Mucosa of stomach (tissue), 1 donor: ENCODE measurements around the gene DPY30.
A peak's percentile ranks its signal among the peaks of the same experiment; 100 is the strongest.
"Not testable (repeated sequence)": the region's sequence is repeated elsewhere in the genome, so short reads cannot be mapped to it uniquely, and the experiment has no call there.

ENCODE experiments used
- H3K27me3 ChIP-seq: one replicate; pipeline ENCODE4 v1.7.0; 2013; ENCODE audit warnings: mild to moderate bottlenecking, low read length; ENCODE audit not compliant: control insufficient read depth, insufficient read depth
- H3K36me3 ChIP-seq: one replicate; pipeline ENCODE4 v1.7.0; 2013; ENCODE audit warnings: low read length; ENCODE audit not compliant: control insufficient read depth, insufficient read depth
- H3K4me1 ChIP-seq: one replicate; pipeline ENCODE4 v1.7.0; 2013; ENCODE audit warnings: mild to moderate bottlenecking, low read length; ENCODE audit not compliant: control insufficient read depth, insufficient read depth
- H3K4me3 ChIP-seq: one replicate; pipeline ENCODE4 v1.7.0; 2013; ENCODE audit warnings: low read length
- H3K9ac ChIP-seq: one replicate; pipeline ENCODE4 v1.7.0; 2013; ENCODE audit warnings: mild to moderate bottlenecking, low read length, moderate library complexity
- H3K9me3 ChIP-seq: one replicate; pipeline ENCODE4 v1.7.0; 2013; ENCODE audit warnings: mild to moderate bottlenecking, low read length, moderate library complexity; ENCODE audit not compliant: control insufficient read depth
- donor health status: Pancreatic carcinoma.

The DPY30 gene

GRCh38 chr2:32039447-32040219 is at the start of gene DPY30:
Gene DPY30, minus strand, starts transcription at chr2:32039805. Its CDS starts 349 bp downstream, at chr2:32039456.
- Histone ChIP-seq H3K27me3 (no peaks in the 10 kb centered on the region), H3K9me3 (no peaks in the 10 kb centered on the region), H3K36me3 (no peaks in the 10 kb centered on the region), H3K4me1 (peaks cover 6% of the 10 kb centered on the region), H3K9ac (peak within 1 kb of the TSS; percentile 75), H3K4me3 (peak within 1 kb of the TSS; percentile 83)

GRCh38 chr2:32074134-32074506 is 34.5 kb upstream of the DPY30 start:
- no peaks in the 10 kb centered on the region for H3K36me3 ChIP-seq
- H3K9me3 ChIP-seq: no peaks in the 10 kb centered on the region
- H3K9ac ChIP-seq: no peak overlapping the region
- no peaks in the 10 kb centered on the region for H3K27me3 ChIP-seq
- no peak overlapping the region for H3K4me3 ChIP-seq
- no peaks in the 10 kb centered on the region for H3K4me1 ChIP-seq

- H3K4me3 ChIP-seq: no peak overlapping the region
- H3K27me3 ChIP-seq: no peaks in the 10 kb centered on the region
- H3K4me1 ChIP-seq: no peaks in the 10 kb centered on the region
- no peaks in the 10 kb centered on the region for H3K36me3 ChIP-seq
- H3K9me3 ChIP-seq: no peaks in the 10 kb centered on the region
- no peak overlapping the region for H3K9ac ChIP-seq
These were observed 27.9 kb upstream of the DPY30 start for GRCh38 chr2:32067549-32067948.

DNA sequence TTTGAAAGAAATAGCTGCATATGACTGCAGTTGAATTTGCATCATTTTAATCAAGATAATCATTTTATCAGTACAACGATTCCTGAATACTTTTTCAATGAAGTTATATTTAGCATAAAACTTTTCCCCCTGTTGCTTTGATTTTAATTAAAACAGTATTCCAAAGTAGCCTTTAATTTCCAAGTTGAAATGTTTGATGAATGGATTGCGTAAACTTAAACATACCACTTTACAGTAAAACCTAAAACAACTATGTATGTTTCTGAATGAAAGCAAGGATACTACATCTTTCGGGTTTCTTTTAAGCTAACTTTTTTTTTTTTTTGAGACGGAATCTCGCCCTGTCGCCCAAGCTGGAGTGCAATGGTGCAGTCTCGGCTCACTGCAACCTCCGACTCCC is 25.1 kb upstream of the DPY30 start:
- Histone ChIP-seq H3K9ac (peak overlapping the region; percentile 66), H3K9me3 (no peaks in the 10 kb centered on the region), H3K27me3 (no peaks in the 10 kb centered on the region), H3K4me1 (no peaks in the 10 kb centered on the region), H3K4me3 (peak overlapping the region; percentile 45), H3K36me3 (no peaks in the 10 kb centered on the region)

DNA sequence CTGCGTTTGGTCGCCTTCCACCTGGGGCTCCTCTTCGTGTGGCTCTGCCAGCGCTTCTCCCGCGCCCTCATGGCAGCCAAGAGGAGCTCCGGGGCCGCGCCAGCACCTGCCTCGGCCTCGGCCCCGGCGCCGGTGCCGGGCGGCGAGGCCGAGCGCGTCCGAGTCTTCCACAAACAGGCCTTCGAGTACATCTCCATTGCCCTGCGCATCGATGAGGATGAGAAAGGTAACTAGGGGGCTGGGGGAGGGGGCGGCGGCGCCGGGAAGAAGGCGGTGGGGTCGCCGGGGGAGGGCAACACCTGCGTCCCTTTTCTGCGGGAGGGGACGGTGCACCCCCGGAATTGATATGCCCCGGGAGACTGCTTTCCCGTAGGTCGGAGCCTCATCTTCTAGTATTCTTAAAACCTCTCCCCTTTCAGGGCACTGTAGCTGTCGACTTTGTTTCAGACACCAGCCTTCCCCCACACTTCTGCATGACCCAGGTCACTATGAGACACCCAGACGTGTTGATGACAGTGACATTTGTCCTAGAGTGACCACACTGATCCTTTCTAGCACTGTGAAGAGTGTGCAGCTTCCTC is 24.5 kb upstream of the DPY30 start:
- H3K27me3 ChIP-seq: no peaks in the 10 kb centered on the region

DNA sequence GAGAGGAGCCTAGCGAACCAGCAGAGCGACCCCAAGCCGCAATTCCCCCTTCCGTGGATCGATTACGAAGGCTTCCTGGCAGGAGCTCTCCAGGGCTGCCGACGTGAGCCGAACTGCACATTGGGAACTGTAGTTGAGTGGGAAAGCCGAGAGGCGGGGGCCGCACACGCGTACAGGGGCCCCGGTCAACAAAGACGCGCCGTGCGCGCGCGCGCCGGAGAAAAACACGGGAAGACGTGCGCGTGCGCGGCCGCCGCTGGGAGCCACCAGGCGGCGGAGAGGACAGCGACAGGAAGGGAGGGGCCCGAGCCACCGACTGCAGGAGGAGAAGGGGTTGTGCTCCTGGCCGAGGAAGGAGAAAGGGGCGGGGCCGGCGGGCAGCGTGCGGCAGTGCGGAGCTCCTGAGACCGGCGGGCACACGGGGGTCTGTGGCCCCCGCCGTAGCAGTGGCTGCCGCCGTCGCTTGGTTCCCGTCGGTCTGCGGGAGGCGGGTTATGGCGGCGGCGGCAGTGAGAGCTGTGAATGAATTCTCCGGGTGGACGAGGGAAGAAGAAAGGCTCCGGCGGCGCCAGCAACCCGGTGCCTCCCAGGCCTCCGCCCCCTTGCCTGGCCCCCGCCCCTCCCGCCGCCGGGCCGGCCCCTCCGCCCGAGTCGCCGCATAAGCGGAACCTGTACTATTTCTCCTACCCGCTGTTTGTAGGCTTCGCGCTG is 23.9 kb upstream of the DPY30 start, which contains the start of gene SPAST:
Gene SPAST, plus strand, starts transcription at position 247 of the 711 bp plus-strand sequence. Its CDS starts 276 bp downstream, at position 523.
- no peaks in the 10 kb centered on the region for H3K9me3 ChIP-seq
- H3K4me1 ChIP-seq: no peaks in the 10 kb centered on the region
- peak within 1 kb of the TSS; percentile 66 for H3K9ac ChIP-seq
- peak within 1 kb of the TSS; percentile 67 for H3K4me3 ChIP-seq
- no peaks in the 10 kb centered on the region for H3K36me3 ChIP-seq
- no peaks in the 10 kb centered on the region for H3K27me3 ChIP-seq

More for the DNA sequence above, 24.5 kb upstream of the DPY30 start:
- H3K4me1 ChIP-seq: no peaks in the 10 kb centered on the region
- peak overlapping the region; percentile 66 for H3K9ac ChIP-seq
- no peaks in the 10 kb centered on the region for H3K9me3 ChIP-seq
- H3K36me3 ChIP-seq: no peaks in the 10 kb centered on the region
- H3K4me3 ChIP-seq: peak overlapping the region; percentile 45

DNA sequence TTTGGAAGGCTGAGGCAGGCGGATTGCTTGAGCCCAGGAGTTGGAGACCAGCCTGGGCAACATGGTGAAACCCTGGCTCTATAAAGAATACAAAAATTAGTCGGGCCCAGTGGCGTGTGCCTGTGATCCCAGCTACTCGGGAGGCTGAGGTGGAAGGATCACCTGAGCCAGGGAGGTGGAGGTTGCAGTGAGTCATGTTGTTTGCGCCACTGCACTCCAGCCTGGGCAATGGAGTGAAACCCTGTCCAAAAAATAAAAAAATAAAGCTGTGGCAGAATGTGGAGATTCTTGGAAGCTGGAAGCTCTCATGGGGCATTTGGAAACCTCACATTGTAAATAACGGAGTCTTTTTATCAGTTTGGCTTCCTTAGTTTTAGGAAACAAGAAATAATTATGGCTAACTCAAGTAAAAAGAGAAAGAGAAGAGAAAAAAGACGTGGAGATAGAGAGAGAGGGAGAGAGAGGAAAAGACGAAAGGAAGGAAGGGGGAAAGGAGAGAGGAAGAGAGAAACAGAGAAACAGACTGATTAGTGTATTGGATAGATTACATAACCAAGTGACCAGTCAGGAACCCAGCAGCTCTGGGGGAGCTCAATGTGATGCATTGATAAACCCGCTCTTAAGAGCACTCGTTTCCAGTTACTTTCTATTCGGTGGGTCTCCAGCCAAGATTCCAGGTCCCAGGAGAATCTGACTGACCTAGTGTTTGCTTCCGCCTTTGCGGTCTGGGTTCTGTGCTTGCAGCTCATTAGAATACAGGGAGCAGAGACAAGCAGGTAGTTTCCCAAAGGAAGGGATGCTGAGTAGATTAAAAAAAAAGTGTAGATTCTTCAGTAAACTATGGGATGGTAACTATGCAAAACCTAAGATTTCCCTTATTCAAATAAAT is 22.6 kb upstream of the DPY30 start:
- Histone ChIP-seq H3K4me1 (no peaks in the 10 kb centered on the region), H3K27me3 (no peaks in the 10 kb centered on the region), H3K36me3 (no peaks in the 10 kb centered on the region), H3K9ac (peak overlapping the region; percentile 66), H3K9me3 (no peaks in the 10 kb centered on the region), H3K4me3 (peak overlapping the region; percentile 31)

DNA sequence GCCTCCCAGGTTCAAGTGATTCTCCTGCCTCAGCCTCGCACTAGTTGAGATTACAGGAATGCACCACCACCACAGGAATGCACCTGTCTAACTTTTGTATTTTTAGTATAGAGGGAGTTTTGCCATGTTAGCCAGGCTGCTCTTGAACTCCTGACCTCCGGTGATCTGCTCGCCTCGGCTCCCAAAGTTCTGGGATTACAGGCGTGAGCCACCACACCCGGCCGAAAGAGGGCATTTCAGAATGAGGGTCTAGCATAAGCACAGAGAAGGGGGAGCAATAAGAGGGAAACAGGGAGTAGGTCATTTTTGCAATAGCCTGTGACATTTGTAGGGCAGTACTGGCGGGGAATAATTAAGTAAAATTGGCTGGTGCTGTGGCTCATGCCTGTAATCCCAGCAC is 21.8 kb upstream of the DPY30 start:
- Histone ChIP-seq H3K27me3 (no peaks in the 10 kb centered on the region), H3K9ac (no peak overlapping the region), H3K9me3 (no peaks in the 10 kb centered on the region), H3K4me1 (no peaks in the 10 kb centered on the region), H3K4me3 (no peak overlapping the region), H3K36me3 (no peaks in the 10 kb centered on the region)

DNA sequence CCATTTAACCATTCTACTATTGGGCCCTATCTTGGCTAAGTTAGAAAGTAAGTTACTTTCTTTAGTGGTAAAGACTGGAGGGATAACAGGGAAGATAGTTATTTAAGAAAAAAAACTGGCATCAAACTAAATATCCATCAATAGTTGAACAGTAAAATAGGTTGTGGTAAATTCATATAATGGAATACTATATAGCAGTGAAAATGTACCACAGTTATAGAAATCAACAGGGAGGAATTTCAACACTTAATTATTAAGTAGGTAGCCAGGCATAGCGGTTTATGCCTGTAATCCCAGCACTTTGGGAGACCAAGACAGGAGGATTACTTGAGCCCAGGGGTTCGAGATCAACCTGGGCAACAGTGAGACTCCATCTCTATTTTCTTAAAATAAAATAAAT is 20.7 kb upstream of the DPY30 start:
- no peak overlapping the region for H3K4me3 ChIP-seq
- no peak overlapping the region for H3K9ac ChIP-seq
- no peaks in the 10 kb centered on the region for H3K36me3 ChIP-seq
- H3K27me3 ChIP-seq: no peaks in the 10 kb centered on the region
- no peaks in the 10 kb centered on the region for H3K4me1 ChIP-seq
- no peaks in the 10 kb centered on the region for H3K9me3 ChIP-seq

GRCh38 chr2:32058130-32058529 is 18.5 kb upstream of the DPY30 start:
- Histone ChIP-seq H3K9ac (no peak overlapping the region), H3K9me3 (no peaks in the 10 kb centered on the region), H3K4me1 (no peaks in the 10 kb centered on the region), H3K36me3 (no peaks in the 10 kb centered on the region), H3K4me3 (no peak overlapping the region), H3K27me3 (no peaks in the 10 kb centered on the region)

- H3K4me3 ChIP-seq, H3K9me3 ChIP-seq, H3K4me1 ChIP-seq, H3K9ac ChIP-seq, H3K27me3 ChIP-seq, H3K36me3 ChIP-seq: not testable (repeated sequence)
These were observed 15.0 kb upstream of the DPY30 start for GRCh38 chr2:32054583-32054982.
